ENCODE measurements around the gene INPP4B.

DNA sequence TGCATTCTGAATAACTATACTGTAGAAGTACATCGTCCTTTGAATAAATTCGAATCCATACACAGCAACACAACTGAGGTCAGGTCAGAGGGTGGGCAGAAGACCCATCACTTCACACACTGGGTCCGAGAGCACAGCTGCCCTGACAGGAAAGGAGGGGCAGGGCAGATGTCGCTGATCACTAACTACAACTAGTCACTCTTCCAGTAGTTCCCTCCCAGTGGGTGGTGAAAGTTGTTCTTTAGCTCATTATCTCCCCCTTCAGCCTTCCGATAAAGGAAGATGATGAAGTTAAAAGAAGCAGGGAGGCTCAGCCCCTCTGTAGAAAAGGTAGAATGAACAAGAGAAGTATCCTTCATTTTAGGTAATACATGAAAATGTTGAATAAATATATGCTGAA, 278.9 kb downstream of the INPP4B start:
- TF ChIP-seq POLR2AphosphoS5 (IDR thresholded peaks at IDR 0.05; ENCODE audit: low read depth, low read length) (no peak), TAF1 (IDR thresholded peaks at IDR 0.05; ENCODE audit: low read depth, low read length) (no peak), POLR2A (IDR thresholded peaks at IDR 0.05; ENCODE audit: low read depth, low read length) (no peak)

Measured in GM12891 (cell line).